Measurements from ENCODE around the gene S100A13. TPM values are rescaled to one million over a fixed set of nuclear protein-coding genes. Genes with fewer than 3 reads are reported as not detected.

The S100A13 gene
- total RNA-seq, 4 donors from 2014 or later: 44.4 to 63.3 (median 55.7) TPM

- H3K4me1 ChIP-seq: peaks cover 11 to 22% (median 11%) of the 10 kb centered on the region in 3 donors
- no peak overlapping the region for H3K4me3 ChIP-seq
- WGBS, 2 donors: 39 to 56% methylated on average over 2 of the region's 2 CpGs
- intact Hi-C loops (cut with DNase I): no loop called here
- DNase-seq: no peak
- H3K9me3 ChIP-seq: no peaks in the 10 kb centered on the region
- TF ChIP-seq CTCF (IDR thresholded peaks at IDR 0.05) (no peak), POLR2A (IDR thresholded peaks at IDR 0.05) (no peak)
- H3K36me3 ChIP-seq: peaks cover 34 to 75% (median 65%) of the 10 kb centered on the region in 3 donors
- no peak overlapping the region for H3K27ac ChIP-seq
- H3K27me3 ChIP-seq: no peaks in the 10 kb centered on the region
Observed at GRCh38 chr1:153662269-153662668, 35.0 kb upstream of the S100A13 start.

- no peaks in the 10 kb centered on the region for H3K9me3 ChIP-seq
- intact Hi-C loops (cut with DNase I): no loop called here
- no peak for DNase-seq
- no peak overlapping the region for H3K27ac ChIP-seq
- H3K36me3 ChIP-seq: peaks cover 25 to 64% (median 55%) of the 10 kb centered on the region in 3 donors
- H3K4me1 ChIP-seq: peaks cover 11 to 22% (median 11%) of the 10 kb centered on the region in 3 donors
- H3K4me3 ChIP-seq: no peak overlapping the region
- no peak for TF ChIP-seq CTCF (IDR thresholded peaks at IDR 0.05)
- no peak for TF ChIP-seq POLR2A (IDR thresholded peaks at IDR 0.05)
- WGBS, 2 donors: 67 to 73% methylated on average over 8 to 9 of the region's 9 CpGs
- no peaks in the 10 kb centered on the region for H3K27me3 ChIP-seq
Observed at GRCh38 chr1:153661111-153661708, 33.9 kb upstream of the S100A13 start.

GRCh38 chr1:153659656-153660055, 32.4 kb upstream of the S100A13 start:
- TF ChIP-seq POLR2A (IDR thresholded peaks at IDR 0.05): no peak
- TF ChIP-seq CTCF (IDR thresholded peaks at IDR 0.05): no peak
- WGBS, 2 donors: 76 to 77% methylated on average over 7 to 9 of the region's 9 CpGs
- Histone ChIP-seq H3K36me3 (peaks cover 16 to 49% (median 39%) of the 10 kb centered on the region in 3 donors), H3K4me1 (peaks cover 11 to 22% (median 11%) of the 10 kb centered on the region in 3 donors), H3K27ac (peak overlapping the region in 3 of 4 donors; percentile 91 to 99 (median 99)), H3K27me3 (no peaks in the 10 kb centered on the region), H3K4me3 (peak overlapping the region; percentile 61 to 88 (median 80)), H3K9me3 (no peaks in the 10 kb centered on the region)
- DNase-seq: no peak
- intact Hi-C loops (cut with DNase I): no loop called here

GRCh38 chr1:153659175-153659534, 31.9 kb upstream of the S100A13 start:
- DNase-seq: no peak
- peaks cover 11 to 22% (median 11%) of the 10 kb centered on the region in 3 donors for H3K4me1 ChIP-seq
- peak overlapping the region; percentile 61 to 88 (median 80) for H3K4me3 ChIP-seq
- WGBS, 2 donors: 29 to 30% methylated on average over 7 of the region's 8 CpGs
- no peaks in the 10 kb centered on the region for H3K27me3 ChIP-seq
- H3K36me3 ChIP-seq: peaks cover 12 to 44% (median 34%) of the 10 kb centered on the region in 3 donors
- no peak for TF ChIP-seq POLR2A (IDR thresholded peaks at IDR 0.05)
- TF ChIP-seq CTCF (IDR thresholded peaks at IDR 0.05): no peak
- peak overlapping the region; percentile 91 to 99 (median 98) for H3K27ac ChIP-seq
- no peaks in the 10 kb centered on the region for H3K9me3 ChIP-seq
- intact Hi-C loops (cut with DNase I): no loop called here

GRCh38 chr1:153658400-153659174, 31.3 kb upstream of the S100A13 start, which contains the start of gene SNAPIN:
SNAPIN (plus strand) TSS chr1:153658703; CDS start chr1:153658744, 41 bp downstream.
- H3K36me3 ChIP-seq: peaks cover 10 to 38% (median 28%) of the 10 kb centered on the region in 3 donors
- 4 to 5% methylated on average over 17 of the region's 53 CpGs for WGBS, 2 donors
- peak; percentile 59 for DNase-seq
- peak in 2 of 4 donors; percentile 41 to 63 for TF ChIP-seq POLR2A (IDR thresholded peaks at IDR 0.05)
- TF ChIP-seq CTCF (IDR thresholded peaks at IDR 0.05): peak in 4 of 6 experiments; percentile 13 to 26 (median 16)
- H3K27me3 ChIP-seq: no peaks in the 10 kb centered on the region
- peak within 1 kb of the TSS; percentile 91 to 99 (median 98) for H3K27ac ChIP-seq
- H3K9me3 ChIP-seq: no peaks in the 10 kb centered on the region
- intact Hi-C loops (cut with DNase I): no loop called here
- peaks cover 11 to 22% (median 11%) of the 10 kb centered on the region in 3 donors for H3K4me1 ChIP-seq
- peak within 1 kb of the TSS; percentile 61 to 88 (median 80) for H3K4me3 ChIP-seq

Data from esophagus squamous epithelium (tissue), 5 donors.